Erythroblast (primary cell): ENCODE results near the gene SOX10.

ENCODE experiments used
- GATA1 ChIP-seq: IDR thresholded peaks from 2 replicates; pipeline ENCODE4 v1.6.1; 2011; ENCODE audit warnings: low read depth, mild to moderate bottlenecking, control low read depth, low read length, moderate library complexity
- POLR2A ChIP-seq: IDR thresholded peaks from 2 replicates; pipeline ENCODE4 v1.6.1; 2011; ENCODE audit warnings: mild to moderate bottlenecking, low read length

- TF ChIP-seq POLR2A (no peak), GATA1 (no peak)
Measured at GRCh38 chr22:37959231-37959825, 25.0 kb downstream of the SOX10 start.
